Measurements from ENCODE around the gene WSB1.

WSB1 gene

GRCh38 chr17:27280527-27280926, 13.4 kb upstream of the WSB1 start:
- no peak for DNase-seq (ENCODE audit: low read depth)

- no peak for DNase-seq (ENCODE audit: low read depth)
These were observed 12.5 kb upstream of the WSB1 start for GRCh38 chr17:27281438-27281837.

GRCh38 chr17:27282054-27282551, 11.8 kb upstream of the WSB1 start:
- DNase-seq (ENCODE audit: low read depth), result no peak

GRCh38 chr17:27283060-27283459, 10.9 kb upstream of the WSB1 start:
- DNase-seq (ENCODE audit: low read depth), result no peak

GRCh38 chr17:27283751-27284150, 10.2 kb upstream of the WSB1 start:
- no peak for DNase-seq (ENCODE audit: low read depth)

GRCh38 chr17:27284811-27285415, 9.0 kb upstream of the WSB1 start:
- DNase-seq (ENCODE audit: low read depth), result no peak

- DNase-seq (ENCODE audit: low read depth), result no peak
These were observed 8.4 kb upstream of the WSB1 start for GRCh38 chr17:27285516-27285915.

GRCh38 chr17:27288183-27288582, 5.7 kb upstream of the WSB1 start:
- DNase-seq (ENCODE audit: low read depth), result no peak

GRCh38 chr17:27289856-27290255, 4.1 kb upstream of the WSB1 start:
- DNase-seq (ENCODE audit: low read depth), result no peak

- DNase-seq (ENCODE audit: low read depth), result no peak
These were observed 2.9 kb upstream of the WSB1 start for GRCh38 chr17:27290916-27291598.

GRCh38 chr17:27293359-27293897, 486 bp upstream of the WSB1 start:
- no peak for DNase-seq (ENCODE audit: low read depth)

- peak; percentile 87 for DNase-seq (ENCODE audit: low read depth)
These were observed 1.0 kb downstream of the WSB1 start for GRCh38 chr17:27294689-27295630.

- DNase-seq (ENCODE audit: low read depth), result peak; percentile 30
These were observed 2.0 kb downstream of the WSB1 start for GRCh38 chr17:27295945-27296344.

- peak; percentile 76 for DNase-seq (ENCODE audit: low read depth)
These were observed 2.6 kb downstream of the WSB1 start for GRCh38 chr17:27296428-27296979.

- DNase-seq (ENCODE audit: low read depth), result no peak
These were observed 5.6 kb downstream of the WSB1 start for GRCh38 chr17:27299384-27300049.

- no peak for DNase-seq (ENCODE audit: low read depth)
These were observed 9.8 kb downstream of the WSB1 start for GRCh38 chr17:27303734-27304133.

- DNase-seq (ENCODE audit: low read depth), result no peak
These were observed 12.4 kb downstream of the WSB1 start for GRCh38 chr17:27306276-27306835.

GRCh38 chr17:27310565-27311110, 16.7 kb downstream of the WSB1 start:
- no peak for DNase-seq (ENCODE audit: low read depth)

GRCh38 chr17:27313301-27313700, 19.4 kb downstream of the WSB1 start:
- DNase-seq (ENCODE audit: low read depth), result no peak

GRCh38 chr17:27315322-27315721, 21.4 kb downstream of the WSB1 start:
- no peak for DNase-seq (ENCODE audit: low read depth)

Measured in ELR (cell line).